ENCODE data around the gene ZC3HAV1.
"Not testable (repeated sequence)": the region's sequence is repeated elsewhere in the genome, so short reads cannot be mapped to it uniquely, and the experiment has no call there.

The ZC3HAV1 gene

GRCh38 chr7:139109188-139109982, at the start of gene ZC3HAV1:
Gene ZC3HAV1 (minus strand): TSS chr7:139109720. CDS start chr7:139109331, 389 bp downstream.
- peak; percentile 60 for DNase-seq

GRCh38 chr7:139153832-139154231, 44.3 kb upstream of the ZC3HAV1 start:
- DNase-seq = no peak

GRCh38 chr7:139152149-139152548, 42.6 kb upstream of the ZC3HAV1 start:
- no peak for DNase-seq

- no peak for DNase-seq
Observed at GRCh38 chr7:139139150-139139549, 29.6 kb upstream of the ZC3HAV1 start.

GRCh38 chr7:139133335-139134139, 24.0 kb upstream of the ZC3HAV1 start:
- peak; percentile 82 for DNase-seq

- peak; percentile 53 for DNase-seq
Observed at GRCh38 chr7:139132887-139133286, 23.4 kb upstream of the ZC3HAV1 start.

GRCh38 chr7:139131601-139132041, 22.1 kb upstream of the ZC3HAV1 start:
- DNase-seq = no peak

- not testable (repeated sequence) for DNase-seq
Observed at GRCh38 chr7:139129814-139130213, 20.3 kb upstream of the ZC3HAV1 start.

- DNase-seq = no peak
Observed at GRCh38 chr7:139127648-139128047, 18.1 kb upstream of the ZC3HAV1 start.

GRCh38 chr7:139125657-139126056, 16.1 kb upstream of the ZC3HAV1 start:
- no peak for DNase-seq

- not testable (repeated sequence) for DNase-seq
Observed at GRCh38 chr7:139124995-139125394, 15.5 kb upstream of the ZC3HAV1 start.

GRCh38 chr7:139124084-139124914, 14.8 kb upstream of the ZC3HAV1 start:
- no peak for DNase-seq

- no peak for DNase-seq
Observed at GRCh38 chr7:139119486-139119849, 9.9 kb upstream of the ZC3HAV1 start.

GRCh38 chr7:139118805-139119485, 9.4 kb upstream of the ZC3HAV1 start:
- no peak for DNase-seq

- no peak for DNase-seq
Observed at GRCh38 chr7:139118234-139118804, 8.8 kb upstream of the ZC3HAV1 start.

GRCh38 chr7:139117599-139118233, 8.2 kb upstream of the ZC3HAV1 start:
- DNase-seq = no peak

- DNase-seq = no peak
Observed at GRCh38 chr7:139116999-139117398, 7.5 kb upstream of the ZC3HAV1 start.

GRCh38 chr7:139115104-139115503, 5.6 kb upstream of the ZC3HAV1 start:
- no peak for DNase-seq

- DNase-seq = no peak
Observed at GRCh38 chr7:139114585-139114984, 5.1 kb upstream of the ZC3HAV1 start.

GRCh38 chr7:139114018-139114417, 4.5 kb upstream of the ZC3HAV1 start:
- no peak for DNase-seq

- no peak for DNase-seq
Observed at GRCh38 chr7:139112741-139113250, 3.3 kb upstream of the ZC3HAV1 start.

All from NCI-H748 treated with DMSO at 0.1 percent for 48 hours (cell line).